Measurements from ENCODE around the gene NRL. TPM values are rescaled to one million over a fixed set of nuclear protein-coding genes. Genes with fewer than 3 reads are reported as not detected.

The NRL gene
- total RNA-seq, 1 experiment from 2014 or later: 2.5 TPM

DNA sequence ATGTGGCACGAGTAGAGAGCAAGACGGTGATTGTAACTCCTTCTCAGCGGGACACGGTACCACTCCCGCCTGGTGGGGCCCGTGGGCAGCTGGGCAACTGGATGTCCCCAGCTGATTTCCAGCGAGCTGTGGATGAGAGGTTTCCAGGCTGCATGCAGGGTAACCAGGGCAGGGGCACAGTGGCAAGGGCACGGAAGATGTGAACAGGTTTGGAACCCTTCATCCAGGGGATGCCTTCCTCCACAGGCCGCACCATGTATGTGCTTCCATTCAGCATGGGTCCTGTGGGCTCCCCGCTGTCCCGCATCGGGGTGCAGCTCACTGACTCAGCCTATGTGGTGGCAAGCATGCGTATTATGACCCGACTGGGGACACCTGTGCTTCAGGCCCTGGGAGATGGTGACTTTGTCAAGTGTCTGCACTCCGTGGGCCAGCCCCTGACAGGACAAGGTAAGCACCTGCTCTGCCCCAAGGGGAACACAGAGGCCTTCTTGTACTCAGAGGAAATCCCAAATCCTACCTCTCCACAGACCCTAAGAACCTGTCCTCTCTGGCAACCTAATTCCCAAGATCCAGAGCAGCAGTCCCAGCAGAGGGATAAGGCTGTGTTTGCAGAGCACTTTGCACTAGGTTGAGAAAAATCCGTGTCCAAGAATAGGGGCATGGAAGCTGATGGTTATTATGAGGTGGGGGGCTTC lies 16.4 kb downstream of the NRL start:
- Histone ChIP-seq H3K4ac (ENCODE audit: low read depth, low read length) (no peak overlapping the region), H3K9me3 (ENCODE audit: control insufficient read depth, low read depth, low read length) (no peaks in the 10 kb centered on the region), H3K4me1 (ENCODE audit: insufficient read depth, low read length) (no peaks in the 10 kb centered on the region; the same call in 1 of the 2 replicates), H4K91ac (ENCODE audit: insufficient read length, low read depth, low read length) (no peak overlapping the region), H3K4me2 (ENCODE audit: insufficient read depth, insufficient read length, low read length) (no peak overlapping the region), H3K27ac (ENCODE audit: insufficient read length, low read depth, low read length) (no peak overlapping the region), H3K14ac (ENCODE audit: insufficient read depth, low read length) (no peak overlapping the region), H2BK12ac (ENCODE audit: insufficient read length, low read depth, low read length) (no peak overlapping the region), H3K79me1 (ENCODE audit: insufficient read depth, low read depth, low read length, poor library complexity, severe bottlenecking) (no peaks in the 10 kb centered on the region), H3K79me2 (ENCODE audit: insufficient read depth, low read length) (no peaks in the 10 kb centered on the region; the same call in 1 of the 2 replicates), H2BK15ac (ENCODE audit: low read depth, low read length) (no peak overlapping the region), H3K18ac (ENCODE audit: insufficient read length, low read depth, low read length) (no peak overlapping the region), H2BK20ac (ENCODE audit: low read depth, low read length, poor library complexity, severe bottlenecking) (no peak overlapping the region), H2AK5ac (ENCODE audit: insufficient read length, low read length) (no peak overlapping the region), H4K5ac (ENCODE audit: insufficient read length, low read depth, low read length) (no peak overlapping the region), H4K8ac (replicated peaks; ENCODE audit: insufficient read length, low read depth, low read length) (no peak overlapping the region), H2BK120ac (ENCODE audit: low read depth, low read length, poor library complexity, severe bottlenecking) (no peak overlapping the region), H2BK5ac (ENCODE audit: insufficient read length, low read length) (no peak overlapping the region), H3K23me2 (ENCODE audit: insufficient read length, low read depth, low read length, poor library complexity, severe bottlenecking) (peaks cover 6% of the 10 kb centered on the region), H3K56ac (ENCODE audit: insufficient read length, low read depth, low read length) (no peak overlapping the region), H3K23ac (ENCODE audit: insufficient read length, low read depth, low read length) (no peak overlapping the region), H3K9ac (ENCODE audit: extremely low read depth, insufficient read length, low read length) (no peak overlapping the region), H3T11ph (ENCODE audit: low read length) (no peak overlapping the region), H4K20me1 (ENCODE audit: control insufficient read depth, insufficient read depth, insufficient read length) (no peaks in the 10 kb centered on the region), H3K27me3 (ENCODE audit: insufficient read depth, low read length) (no peaks in the 10 kb centered on the region), H2AFZ (ENCODE audit: low read length) (no peak overlapping the region)
- no peak overlapping the region for H3K27ac Mint-ChIP-seq
- no peak for DNase-seq
- H3K9me3 Mint-ChIP-seq: peaks cover 2 to 6% of the 10 kb centered on the region in 2 experiments; a peak in 3 of 5 replicates
- no CpG with 5 or more reads among the region's 16 CpGs for WGBS (ENCODE audit: extremely low coverage, insufficient read length, low lambda C conversion rate)
- H3K4me3 Mint-ChIP-seq: no peak overlapping the region
- TF ChIP-seq, protein P1, sequence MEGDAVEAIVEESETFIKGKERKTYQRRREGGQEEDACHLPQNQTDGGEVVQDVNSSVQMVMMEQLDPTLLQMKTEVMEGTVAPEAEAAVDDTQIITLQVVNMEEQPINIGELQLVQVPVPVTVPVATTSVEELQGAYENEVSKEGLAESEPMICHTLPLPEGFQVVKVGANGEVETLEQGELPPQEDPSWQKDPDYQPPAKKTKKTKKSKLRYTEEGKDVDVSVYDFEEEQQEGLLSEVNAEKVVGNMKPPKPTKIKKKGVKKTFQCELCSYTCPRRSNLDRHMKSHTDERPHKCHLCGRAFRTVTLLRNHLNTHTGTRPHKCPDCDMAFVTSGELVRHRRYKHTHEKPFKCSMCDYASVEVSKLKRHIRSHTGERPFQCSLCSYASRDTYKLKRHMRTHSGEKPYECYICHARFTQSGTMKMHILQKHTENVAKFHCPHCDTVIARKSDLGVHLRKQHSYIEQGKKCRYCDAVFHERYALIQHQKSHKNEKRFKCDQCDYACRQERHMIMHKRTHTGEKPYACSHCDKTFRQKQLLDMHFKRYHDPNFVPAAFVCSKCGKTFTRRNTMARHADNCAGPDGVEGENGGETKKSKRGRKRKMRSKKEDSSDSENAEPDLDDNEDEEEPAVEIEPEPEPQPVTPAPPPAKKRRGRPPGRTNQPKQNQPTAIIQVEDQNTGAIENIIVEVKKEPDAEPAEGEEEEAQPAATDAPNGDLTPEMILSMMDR (conservative IDR thresholded peaks at IDR 0.05): no peak
- H3K27me3 Mint-ChIP-seq (ENCODE audit: low read depth): peaks cover 3% of the 10 kb centered on the region
- peaks cover 55 to 72% (median 60%) of the 10 kb centered on the region in 3 experiments for H3K36me3 Mint-ChIP-seq (ENCODE audit: insufficient read depth in 1 of 3, low read depth in 3 of 3)
- peaks cover 14 to 19% of the 10 kb centered on the region in 2 experiments for H3K4me1 Mint-ChIP-seq

All from H9 (cell line).